DMS53 (cell line): ENCODE measurements around the gene FOXL3.
A peak's percentile ranks its signal among the peaks of the same experiment; 100 is the strongest.
"Not testable (repeated sequence)": the region's sequence is repeated elsewhere in the genome, so short reads cannot be mapped to it uniquely, and the experiment has no call there.

Source experiments
- DNase-seq: peaks from one replicate; lab custom pipeline; 2025; lab: John Stamatoyannopoulos, UW

Gene FOXL3

GRCh38 chr7:255038-255435, 34.9 kb upstream of the FOXL3 start:
- no peak for DNase-seq

DNA sequence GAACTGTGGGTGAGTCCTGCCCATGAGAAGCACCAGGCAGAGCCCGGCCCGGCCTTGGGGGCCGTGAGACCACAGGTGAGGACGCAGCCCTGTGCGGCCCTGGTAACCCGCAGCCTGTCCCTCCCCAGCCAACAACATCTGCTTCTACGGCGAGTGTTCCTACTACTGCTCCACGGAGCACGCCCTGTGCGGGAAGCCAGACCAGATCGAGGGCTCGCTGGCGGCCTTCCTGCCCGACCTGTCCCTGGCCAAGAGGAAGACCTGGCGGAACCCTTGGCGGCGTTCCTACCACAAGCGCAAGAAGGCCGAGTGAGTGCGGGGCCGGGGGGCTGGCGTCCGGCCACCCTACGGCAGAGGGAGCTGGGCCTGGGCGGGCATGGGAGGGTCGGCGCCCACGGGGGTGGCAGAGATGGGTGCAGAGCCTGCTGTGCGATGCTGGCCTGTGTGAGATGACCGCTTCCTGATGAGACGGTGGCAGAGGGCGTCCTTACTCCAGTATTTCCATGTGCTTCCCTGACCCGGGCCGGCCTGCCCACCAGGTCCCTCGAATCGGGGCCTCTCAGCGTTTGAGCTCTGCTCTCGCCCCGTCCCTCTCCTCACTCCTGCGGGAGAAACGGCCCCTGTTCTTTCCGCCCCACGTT, 34.1 kb upstream of the FOXL3 start:
- no peak for DNase-seq

DNA sequence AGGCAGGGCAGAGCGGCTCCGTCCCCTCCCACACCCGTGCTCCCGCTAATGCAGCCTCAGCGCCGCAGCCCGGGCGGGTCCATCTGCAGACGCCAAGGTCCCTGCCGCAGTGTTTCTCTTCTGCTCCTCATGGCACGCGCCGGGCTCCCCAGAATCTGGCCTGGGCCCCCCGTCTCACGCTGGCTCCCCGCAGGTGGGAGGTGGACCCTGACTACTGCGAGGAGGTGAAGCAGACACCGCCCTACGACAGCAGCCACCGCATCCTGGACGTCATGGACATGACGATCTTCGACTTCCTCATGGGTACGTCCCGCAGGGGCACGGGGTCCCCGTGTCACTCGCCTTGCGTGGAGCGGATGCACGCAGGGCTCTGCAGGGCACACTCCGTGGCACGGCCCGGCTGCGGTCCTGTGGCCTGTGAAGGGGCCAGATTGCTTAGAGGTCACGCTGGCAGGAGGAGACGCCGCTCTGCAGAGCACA, 33.5 kb upstream of the FOXL3 start:
- DNase-seq, result no peak

DNA sequence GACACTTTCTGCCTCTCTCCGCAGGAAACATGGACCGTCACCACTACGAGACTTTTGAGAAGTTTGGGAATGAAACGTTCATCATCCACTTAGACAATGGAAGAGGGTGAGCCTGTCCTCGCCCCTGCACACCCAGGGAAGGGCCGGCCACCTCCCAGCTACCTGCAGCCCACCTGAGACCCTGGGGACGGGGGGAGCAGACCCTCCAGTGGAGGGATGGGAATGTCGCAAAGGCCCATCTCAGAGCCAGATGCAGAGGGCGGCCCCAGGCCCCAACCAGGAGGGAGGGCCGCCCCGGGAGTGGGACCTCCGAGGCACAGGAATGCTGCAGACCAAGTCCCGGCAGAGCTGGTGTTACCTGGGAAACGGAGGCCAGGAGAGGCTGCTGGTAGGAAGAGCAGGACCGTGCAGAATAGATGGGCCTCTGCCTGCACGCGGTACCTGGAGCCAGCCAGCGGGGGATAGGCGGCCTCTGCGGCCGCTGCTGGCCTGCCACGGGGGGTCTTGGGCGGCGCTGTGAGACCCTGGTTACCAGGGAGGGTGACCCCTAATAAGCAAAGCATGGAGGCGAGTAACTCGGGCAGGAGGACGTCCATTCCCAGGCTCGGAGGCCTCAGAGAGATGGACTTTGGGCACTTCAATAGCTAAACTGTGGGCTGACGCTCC, 32.9 kb upstream of the FOXL3 start:
- no peak for DNase-seq

DNA sequence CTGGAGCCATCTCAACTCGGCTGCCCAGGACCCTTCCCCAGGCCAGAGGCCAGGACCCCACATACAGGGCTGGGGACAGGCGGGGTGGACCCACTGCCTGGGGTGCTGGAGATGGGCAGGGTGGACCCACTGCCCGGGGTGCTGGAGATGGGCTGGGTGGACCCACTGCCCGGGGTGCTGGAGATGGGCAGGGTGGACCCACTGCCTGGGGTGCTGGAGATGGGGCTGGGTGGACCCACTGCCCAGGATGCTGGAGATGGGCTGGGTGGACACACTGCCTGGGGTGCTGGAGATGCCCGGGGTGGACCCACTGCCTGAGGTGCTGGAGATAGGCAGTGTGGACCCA, 32.4 kb upstream of the FOXL3 start:
- DNase-seq, result no peak

- no peak for DNase-seq
Observed at GRCh38 chr7:258476-259190, 31.3 kb upstream of the FOXL3 start.

DNA sequence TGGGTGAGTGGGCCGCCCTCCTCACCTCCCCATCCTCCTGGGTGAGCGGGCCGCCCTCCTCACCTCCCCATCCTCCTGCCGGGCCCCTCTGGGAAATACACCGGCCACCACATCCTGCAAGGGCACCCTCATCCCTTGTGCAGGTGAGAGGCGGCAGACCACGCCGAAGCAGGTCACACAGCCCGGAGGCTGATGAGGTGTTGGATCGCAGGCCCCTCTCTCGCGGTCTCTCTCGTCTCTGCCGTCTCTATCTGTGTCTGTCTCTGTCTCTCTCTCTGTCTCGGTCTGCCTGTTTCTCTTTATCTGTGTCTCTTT, 30.8 kb upstream of the FOXL3 start:
- DNase-seq, result no peak

- no peak for DNase-seq
Observed at GRCh38 chr7:259751-260405, 30.1 kb upstream of the FOXL3 start.

DNA sequence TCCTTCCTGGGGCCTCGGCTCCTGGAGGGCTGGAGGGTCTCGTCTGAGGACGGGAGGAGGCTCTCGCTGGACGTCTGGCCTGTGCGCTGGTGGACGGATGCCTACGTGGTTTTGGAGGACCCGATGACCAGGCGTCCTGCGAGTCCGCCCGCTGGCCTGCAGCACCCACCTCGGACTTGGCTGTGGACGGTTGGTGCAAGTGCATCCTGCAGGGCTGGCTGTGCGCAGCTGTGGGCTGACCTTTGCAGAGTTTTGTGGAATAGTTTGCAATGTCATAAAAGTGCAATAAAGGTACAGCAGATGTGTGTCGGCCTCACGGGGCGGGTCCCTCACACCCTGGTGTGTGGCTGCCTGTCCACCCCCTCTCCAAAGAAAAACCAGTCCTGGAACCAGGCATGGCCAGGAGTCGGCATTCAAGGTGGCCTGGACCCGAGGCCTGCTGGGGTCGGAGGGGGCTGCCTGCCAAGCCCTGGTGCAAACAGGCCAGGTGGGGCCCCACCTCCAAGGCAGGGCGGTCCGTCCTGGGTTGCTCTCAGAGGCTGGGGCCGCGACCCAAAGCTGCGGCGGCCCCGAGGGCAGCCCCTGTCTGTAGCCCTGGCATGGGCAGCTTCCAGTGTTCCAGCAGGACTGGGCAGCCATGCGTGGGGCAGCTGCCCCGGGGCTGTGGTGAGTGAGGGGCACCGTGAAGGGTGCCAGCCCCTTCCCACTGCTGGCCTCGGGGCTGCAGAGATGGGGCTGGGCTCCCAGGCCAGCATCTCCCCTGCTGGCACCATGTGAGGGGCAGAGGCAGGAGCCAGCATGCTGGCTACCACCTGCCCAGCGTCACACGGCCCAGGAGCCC, 29.3 kb upstream of the FOXL3 start:
- DNase-seq, result no peak

- DNase-seq, result no peak
Observed at GRCh38 chr7:261341-262250, 28.4 kb upstream of the FOXL3 start.

DNA sequence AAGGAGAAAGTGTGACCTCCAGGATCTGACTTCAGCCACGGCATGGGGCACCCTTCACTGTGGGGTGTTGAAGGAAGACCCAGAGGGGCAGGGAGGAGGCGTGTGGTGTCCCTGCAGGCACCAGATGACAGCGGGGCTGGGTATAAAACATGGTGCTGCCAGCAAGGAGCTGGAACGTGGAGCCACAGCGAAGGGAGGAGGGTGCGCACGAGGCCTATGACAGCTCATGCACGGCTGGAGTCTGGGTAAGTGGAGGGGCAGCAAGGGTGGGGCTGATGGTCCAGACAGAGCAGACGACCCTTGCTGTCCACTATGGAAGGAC, 27.8 kb upstream of the FOXL3 start:
- no peak for DNase-seq

DNA sequence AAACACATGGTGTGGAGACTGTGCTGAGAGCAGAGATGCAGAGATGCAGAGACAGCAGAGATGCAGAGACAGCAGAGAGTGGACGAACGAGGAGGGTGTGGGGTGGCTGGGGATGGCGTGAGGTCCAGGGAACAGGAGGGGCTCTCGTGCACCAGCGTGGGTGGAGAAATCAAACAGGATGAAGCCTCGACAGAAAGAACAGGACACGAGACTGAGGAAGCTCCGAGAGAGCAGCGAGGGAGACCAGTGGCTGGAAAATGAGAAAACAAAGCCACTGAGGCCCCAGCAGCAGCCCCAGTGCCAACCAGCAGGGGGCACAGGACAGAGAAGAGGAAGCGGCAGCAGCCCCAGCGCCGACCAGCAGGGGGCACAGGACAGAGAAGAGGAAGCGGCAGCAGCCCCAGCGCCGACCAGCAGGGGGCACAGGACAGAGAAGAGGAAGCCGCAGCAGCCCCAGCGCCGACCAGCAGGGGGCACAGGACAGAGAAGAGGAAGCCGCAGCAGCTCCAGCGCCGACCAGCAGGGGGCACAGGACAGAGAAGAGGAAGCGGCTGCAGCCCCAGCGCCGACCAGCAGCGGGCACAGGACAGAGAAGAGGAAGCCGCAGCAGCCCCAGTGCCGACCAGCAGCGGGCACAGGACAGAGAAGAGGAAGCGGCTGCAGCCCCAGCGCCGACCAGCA, 27.2 kb upstream of the FOXL3 start:
- DNase-seq, result not testable (repeated sequence)

- peak; percentile 23 for DNase-seq
Observed at GRCh38 chr7:263483-264351, 26.3 kb upstream of the FOXL3 start.

- DNase-seq, result no peak
Observed at GRCh38 chr7:264541-265191, 25.3 kb upstream of the FOXL3 start.

DNA sequence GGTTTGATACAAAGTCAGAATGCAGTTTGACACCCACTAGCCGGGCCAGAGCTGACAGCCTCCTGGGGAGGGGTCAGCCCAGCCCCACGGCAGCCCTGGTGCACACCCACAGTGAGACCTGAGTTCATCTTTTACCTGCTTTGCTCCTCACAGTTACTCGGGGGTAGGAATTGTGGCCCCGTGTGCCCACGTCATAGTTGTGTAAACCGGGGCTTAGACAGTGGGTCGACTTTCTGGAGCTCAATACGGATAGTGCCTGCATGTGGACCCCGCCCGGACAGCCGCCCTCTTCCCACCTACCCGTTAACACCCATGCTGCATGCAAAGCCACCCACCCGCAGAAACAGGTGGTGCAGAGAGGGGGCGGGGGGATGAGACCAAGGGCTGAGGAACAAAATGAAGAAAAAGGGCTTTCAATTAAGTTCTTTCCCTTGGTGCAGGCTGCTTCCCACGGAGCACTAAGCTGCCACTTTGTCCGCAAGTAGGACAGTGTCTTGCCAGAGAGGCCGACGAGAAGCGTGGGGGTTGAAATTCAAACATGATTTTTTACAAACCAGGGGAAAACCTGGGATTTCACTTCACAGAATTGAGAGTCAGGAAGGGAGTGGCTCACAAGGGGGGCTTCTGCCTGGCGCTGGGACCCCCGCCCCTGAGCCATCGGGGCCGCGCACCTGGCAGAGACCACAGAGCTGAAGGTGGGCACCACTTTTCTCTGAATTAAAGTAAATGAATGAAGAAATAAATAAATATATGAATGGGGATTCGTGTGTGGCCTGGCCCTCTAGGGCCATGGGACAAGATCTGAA, 24.6 kb upstream of the FOXL3 start:
- DNase-seq, result no peak

GRCh38 chr7:265998-266850, 23.7 kb upstream of the FOXL3 start:
- DNase-seq, result no peak
